HG02970 (cell line): ENCODE results near the gene PCBP3.

Experiments
- ATAC-seq: cut with Tn5 transposase; IDR thresholded peaks from one replicate; pipeline ENCODE4 v1.9.1; 2021; ENCODE audit warnings: mild to moderate bottlenecking, moderate library complexity, moderate number of reproducible peaks; ENCODE audit not compliant: unreplicated experiment, low FRiP score

The PCBP3 gene

GRCh38 chr21:45914321-45914845 is 270.9 kb downstream of the PCBP3 start:
- no peak for ATAC-seq

- no peak for ATAC-seq
These were observed 272.7 kb downstream of the PCBP3 start for GRCh38 chr21:45916011-45916840.

GRCh38 chr21:45917241-45917640 is 273.7 kb downstream of the PCBP3 start:
- ATAC-seq: no peak

- no peak for ATAC-seq
These were observed 274.5 kb downstream of the PCBP3 start for GRCh38 chr21:45918011-45918410.

GRCh38 chr21:45918835-45919447 is 275.4 kb downstream of the PCBP3 start:
- no peak for ATAC-seq

- no peak for ATAC-seq
These were observed 276.1 kb downstream of the PCBP3 start for GRCh38 chr21:45919593-45919992.

GRCh38 chr21:45920824-45921600 is 277.5 kb downstream of the PCBP3 start:
- no peak for ATAC-seq

- no peak for ATAC-seq
These were observed 278.4 kb downstream of the PCBP3 start for GRCh38 chr21:45921917-45922316.

GRCh38 chr21:45922648-45923047 is 279.1 kb downstream of the PCBP3 start:
- ATAC-seq: no peak

- no peak for ATAC-seq
These were observed 279.6 kb downstream of the PCBP3 start for GRCh38 chr21:45923146-45923545.

GRCh38 chr21:45926281-45926680 is 282.8 kb downstream of the PCBP3 start:
- no peak for ATAC-seq

GRCh38 chr21:45927032-45927431 is 283.5 kb downstream of the PCBP3 start:
- ATAC-seq: no peak

GRCh38 chr21:45927851-45928850 is 284.6 kb downstream of the PCBP3 start:
- ATAC-seq: no peak

- ATAC-seq: no peak
These were observed 285.9 kb downstream of the PCBP3 start for GRCh38 chr21:45929449-45929848.

- no peak for ATAC-seq
These were observed 286.8 kb downstream of the PCBP3 start for GRCh38 chr21:45930231-45930760.

- ATAC-seq: no peak
These were observed 287.3 kb downstream of the PCBP3 start for GRCh38 chr21:45930792-45931191.

GRCh38 chr21:45931397-45931969 is 288.0 kb downstream of the PCBP3 start:
- no peak for ATAC-seq

- no peak for ATAC-seq
These were observed 289.5 kb downstream of the PCBP3 start for GRCh38 chr21:45932922-45933502.

GRCh38 chr21:45934085-45934484 is 290.6 kb downstream of the PCBP3 start:
- ATAC-seq: no peak
